Loucy (cell line): ENCODE measurements around the gene EEF1E1.

ENCODE experiments used
- H2AFZ ChIP-seq: fragments of 200-600 bp; sonication (generic); 2 replicates; pipeline ENCODE4 v1.6.0; 2016; ENCODE audit warnings: antibody characterized with exemption, mild to moderate bottlenecking, low read length, moderate library complexity
- H3F3A ChIP-seq: fragments of 200-600 bp; 2 replicates; pipeline ENCODE4 v1.6.0; 2016; ENCODE audit warnings: antibody characterized with exemption, low read depth, mild to moderate bottlenecking
- H3K27me3 ChIP-seq: fragments of 200-600 bp; sonication (generic); 2 replicates; pipeline ENCODE4 v1.6.1; 2014; ENCODE audit warnings: low read length, mild to moderate bottlenecking; ENCODE audit not compliant: insufficient read depth, poor library complexity, severe bottlenecking
- H3K36me3 ChIP-seq: fragments of 200-600 bp; sonication (generic); 2 replicates; pipeline ENCODE4 v1.6.1; 2016; ENCODE audit warnings: low read length; ENCODE audit not compliant: insufficient read depth
- H3K4me1 ChIP-seq: fragments of 200-600 bp; sonication (generic); 2 replicates; pipeline ENCODE4 v1.5.1; 2014; ENCODE audit warnings: low read length, mild to moderate bottlenecking; ENCODE audit not compliant: insufficient read depth, poor library complexity, severe bottlenecking
- H3K4me2 ChIP-seq: fragments of 200-600 bp; sonication (generic); 2 replicates; pipeline ENCODE4 v1.6.0; 2014; ENCODE audit warnings: antibody characterized with exemption, low read length, low read depth, mild to moderate bottlenecking; ENCODE audit not compliant: poor library complexity, severe bottlenecking
- H3K4me3 ChIP-seq: fragments of 200-600 bp; sonication (generic); 2 replicates; pipeline ENCODE4 v1.5.1; 2014; ENCODE audit warnings: low read length, mild to moderate bottlenecking, mixed read lengths; ENCODE audit not compliant: poor library complexity, severe bottlenecking
- H3K79me2 ChIP-seq: fragments of 200-600 bp; sonication (generic); 2 replicates; pipeline ENCODE4 v1.6.1; 2014; ENCODE audit warnings: low read length; ENCODE audit not compliant: insufficient read depth
- H3K9ac ChIP-seq: fragments of 200-600 bp; sonication (generic); 2 replicates; pipeline ENCODE4 v1.6.0; 2014; ENCODE audit warnings: mild to moderate bottlenecking, low read depth, low read length, moderate library complexity; ENCODE audit not compliant: poor library complexity, severe bottlenecking
- H3K9me2 ChIP-seq: fragments of 200-600 bp; sonication (generic); replicated peaks from 2 replicates; pipeline ENCODE4 v1.6.1; 2016; ENCODE audit warnings: low read depth, low read length, mixed read lengths
- H3K9me3 ChIP-seq: fragments of 200-600 bp; sonication (generic); 2 replicates; pipeline ENCODE4 v1.6.1; 2014; ENCODE audit warnings: mild to moderate bottlenecking, antibody characterized with exemption, low read length, low read depth; ENCODE audit not compliant: insufficient read depth
- H4K20me1 ChIP-seq: fragments of 200-600 bp; sonication (generic); 2 replicates; pipeline ENCODE4 v1.6.0; 2014; ENCODE audit warnings: antibody characterized with exemption, low read length, mild to moderate bottlenecking; ENCODE audit not compliant: insufficient read depth, poor library complexity, severe bottlenecking
- CTCF ChIP-seq: fragments of 200-600 bp; sonication (generic); conservative IDR thresholded peaks from 2 replicates; pipeline ENCODE4 v1.5.1; 2014; ENCODE audit warnings: mild to moderate bottlenecking, antibody characterized with exemption, low read length
- EZH2phosphoT487 ChIP-seq: fragments of 200-600 bp; IDR thresholded peaks from 2 replicates; pipeline ENCODE4 v1.6.1; 2018; ENCODE audit warnings: antibody characterized with exemption, mild to moderate bottlenecking, moderate library complexity, borderline replicate concordance

Gene EEF1E1

GRCh38 chr6:8110725-8111124 is 8.4 kb upstream of the EEF1E1 start:
- Histone ChIP-seq H3K79me2 (no peaks in the 10 kb centered on the region), H2AFZ (no peak overlapping the region), H3K9ac (no peak overlapping the region), H3F3A (no peaks in the 10 kb centered on the region), H3K36me3 (no peaks in the 10 kb centered on the region), H3K27me3 (peaks cover 5% of the 10 kb centered on the region), H3K9me2 (no peaks in the 10 kb centered on the region), H4K20me1 (no peaks in the 10 kb centered on the region), H3K4me2 (no peak overlapping the region), H3K4me1 (no peaks in the 10 kb centered on the region), H3K4me3 (no peak overlapping the region), H3K9me3 (no peaks in the 10 kb centered on the region)
- TF ChIP-seq CTCF = no peak
- TF ChIP-seq EZH2phosphoT487 = no peak

GRCh38 chr6:8110117-8110721 is 7.9 kb upstream of the EEF1E1 start:
- no peak overlapping the region for H2AFZ ChIP-seq
- H3K4me2 ChIP-seq = no peak overlapping the region
- no peaks in the 10 kb centered on the region for H3K36me3 ChIP-seq
- no peaks in the 10 kb centered on the region for H3K9me2 ChIP-seq
- no peak overlapping the region for H3K4me3 ChIP-seq
- H3K27me3 ChIP-seq = peaks cover 5% of the 10 kb centered on the region
- H4K20me1 ChIP-seq = no peaks in the 10 kb centered on the region
- H3K9me3 ChIP-seq = no peaks in the 10 kb centered on the region
- H3K4me1 ChIP-seq = no peaks in the 10 kb centered on the region
- TF ChIP-seq CTCF = no peak
- no peak for TF ChIP-seq EZH2phosphoT487
- H3F3A ChIP-seq = no peaks in the 10 kb centered on the region
- no peak overlapping the region for H3K9ac ChIP-seq
- H3K79me2 ChIP-seq = no peaks in the 10 kb centered on the region

GRCh38 chr6:8108759-8109539 is 6.6 kb upstream of the EEF1E1 start:
- Histone ChIP-seq H3K4me3 (no peak overlapping the region), H3K36me3 (no peaks in the 10 kb centered on the region), H4K20me1 (no peaks in the 10 kb centered on the region), H3K79me2 (no peaks in the 10 kb centered on the region), H3K4me1 (no peaks in the 10 kb centered on the region), H2AFZ (no peak overlapping the region), H3F3A (no peaks in the 10 kb centered on the region), H3K4me2 (no peak overlapping the region), H3K9me2 (no peaks in the 10 kb centered on the region), H3K27me3 (peaks cover 14% of the 10 kb centered on the region), H3K9ac (no peak overlapping the region), H3K9me3 (no peaks in the 10 kb centered on the region)
- TF ChIP-seq EZH2phosphoT487 (no peak), CTCF (no peak)
